Activated CD4-positive, alpha-beta memory T cell treated with anti-CD3 and anti-CD28 coated beads, Interleukin-2, amount 10 ng/mL, durations not matched to agents 7 days and 5 days (primary cell): Measurements from ENCODE around the gene PALD1. TPM values are rescaled to one million over a fixed set of nuclear protein-coding genes. Genes with fewer than 3 reads are reported as not detected.

Source experiments
- CTCF ChIA-PET: fragments of 350-600 bp; sonication (Branson Sonifier 250); formaldehyde crosslinking; loops from one replicate; lab custom pipeline; 2021; ENCODE audit warnings: antibody characterized with exemption, inconsistent platforms; lab: Charles Lee
- POLR2A ChIA-PET: fragments of 350-600 bp; sonication (Branson Sonifier 250); formaldehyde crosslinking; loops from one replicate; lab custom pipeline; 2021; ENCODE audit warnings: antibody characterized with exemption; lab: Charles Lee
- DNase-seq: peaks from one replicate; pipeline ENCODE4 v3.0.0-alpha.2; 2020
- H3K27ac Mint-ChIP-seq: one replicate; pipeline ENCODE4 v1.8.0; 2021; ENCODE audit warnings: mild to moderate bottlenecking, mixed read lengths
- H3K27me3 Mint-ChIP-seq: one replicate; pipeline ENCODE4 v1.8.0; 2021; ENCODE audit warnings: mixed read lengths
- H3K36me3 Mint-ChIP-seq: one replicate; pipeline ENCODE4 v1.8.0; 2021; ENCODE audit warnings: low read depth, mixed read lengths
- H3K4me1 Mint-ChIP-seq: one replicate; pipeline ENCODE4 v1.8.0; 2021; ENCODE audit warnings: mixed read lengths
- H3K4me3 Mint-ChIP-seq: one replicate; pipeline ENCODE4 v1.8.0; 2021; ENCODE audit warnings: mild to moderate bottlenecking, mixed read lengths
- H3K9me3 Mint-ChIP-seq: one replicate; pipeline ENCODE4 v1.8.0; 2021; ENCODE audit warnings: mixed read lengths
- total RNA-seq, 2 experiments: library from RNA; stranded (reverse); gene quantifications; one replicate each; pipeline ENCODE4 v1.2.3, GENCODE V29; 2021

The PALD1 gene
- total RNA-seq, 2 experiments from 2014 or later = 0.08 to 0.15 TPM

DNA sequence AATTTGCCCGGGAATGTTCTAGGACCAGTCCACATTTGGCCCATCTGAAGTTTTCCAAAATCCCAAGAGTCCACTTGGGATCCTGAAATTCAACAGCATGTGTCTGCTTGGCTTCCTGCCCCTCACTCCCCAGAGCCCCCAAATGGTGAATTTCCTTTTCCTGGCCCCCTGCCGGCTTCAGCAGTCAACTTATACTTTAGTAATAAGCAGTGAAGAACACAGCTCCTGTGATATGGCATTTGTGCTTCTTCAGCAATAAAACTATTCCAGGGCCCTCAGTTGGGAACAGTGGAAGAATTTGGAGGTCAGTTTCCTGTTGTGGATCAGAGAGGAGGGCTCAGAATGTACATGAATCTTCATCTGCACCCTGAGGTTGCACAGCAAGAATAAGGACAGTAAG, 72.9 kb downstream of the PALD1 start:
- Mint-ChIP-seq H3K27ac (no peak overlapping the region), H3K27me3 (peaks cover 5% of the 10 kb centered on the region), H3K36me3 (no peaks in the 10 kb centered on the region), H3K4me3 (no peak overlapping the region), H3K4me1 (no peaks in the 10 kb centered on the region), H3K9me3 (no peaks in the 10 kb centered on the region)
- POLR2A ChIA-PET = no interaction called here
- CTCF ChIA-PET = interaction anchor here (1.1 to 2.5 kb wide), 6 partner anchors 11 to 307 kb away, joined by 3 to 8 read pairs (median 6); no protein-coding TSS in a partner anchor
- no peak for DNase-seq

DNA sequence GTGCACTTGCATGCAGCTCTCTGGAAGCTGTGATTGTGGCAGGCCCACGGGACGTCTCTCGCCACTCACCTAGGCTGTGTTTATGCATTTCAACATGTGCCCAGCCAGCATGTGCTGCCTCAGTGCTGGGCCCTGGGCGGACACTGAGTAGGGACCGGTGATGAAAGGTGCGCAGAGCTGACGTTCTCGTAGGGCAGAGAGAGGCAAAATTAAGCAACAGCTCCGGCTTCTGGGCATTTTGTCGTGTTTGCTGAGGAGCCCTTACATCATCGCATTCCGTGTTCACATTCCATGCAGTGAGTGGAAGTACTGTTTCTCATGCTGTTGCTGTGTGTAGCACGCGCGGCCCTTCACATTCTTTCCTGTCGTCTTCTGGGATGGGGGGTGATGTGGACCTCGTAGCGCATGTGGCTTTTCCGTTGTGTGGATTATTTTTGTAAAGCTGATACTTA, 73.4 kb downstream of the PALD1 start:
- POLR2A ChIA-PET = no interaction called here

DNA sequence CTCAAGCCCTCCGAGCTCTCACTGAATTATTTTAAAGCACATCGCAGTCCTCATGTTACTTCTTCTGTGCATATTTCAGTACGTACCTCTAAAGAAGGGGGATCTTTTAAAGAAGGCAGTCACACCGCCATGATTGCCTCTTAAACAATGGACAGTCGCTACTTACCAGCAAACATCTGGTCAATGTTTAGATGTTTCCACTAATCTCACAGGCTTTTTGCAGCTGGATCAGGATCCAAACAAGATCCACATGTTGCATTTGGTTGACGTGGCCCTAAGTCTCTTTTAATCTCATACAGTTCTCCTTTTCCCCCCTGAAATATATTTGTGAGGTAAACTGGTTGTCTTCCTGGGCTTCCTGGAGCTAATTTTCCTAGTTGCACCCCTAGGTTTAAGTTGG, 74.0 kb downstream of the PALD1 start:
- DNase-seq = no peak
- H3K27me3 Mint-ChIP-seq = peaks cover 5% of the 10 kb centered on the region
- no peak overlapping the region for H3K27ac Mint-ChIP-seq
- H3K9me3 Mint-ChIP-seq = no peaks in the 10 kb centered on the region
- H3K36me3 Mint-ChIP-seq = no peaks in the 10 kb centered on the region
- H3K4me3 Mint-ChIP-seq = no peak overlapping the region
- ChIA-PET CTCF (interaction anchor here (0.8 to 2.5 kb wide), 2 partner anchors 204 to 206 kb away, joined by 3 to 6 read pairs; no protein-coding TSS in a partner anchor), POLR2A (no interaction called here)
- no peaks in the 10 kb centered on the region for H3K4me1 Mint-ChIP-seq

More for the DNA sequence above, 73.4 kb downstream of the PALD1 start:
- no peak overlapping the region for H3K4me3 Mint-ChIP-seq
- H3K4me1 Mint-ChIP-seq = no peaks in the 10 kb centered on the region
- H3K36me3 Mint-ChIP-seq = no peaks in the 10 kb centered on the region
- CTCF ChIA-PET = interaction anchor here (0.8 to 2.5 kb wide), 6 partner anchors 10 to 307 kb away, joined by 3 to 7 read pairs (median 5); no protein-coding TSS in a partner anchor
- H3K27me3 Mint-ChIP-seq = peaks cover 5% of the 10 kb centered on the region
- H3K27ac Mint-ChIP-seq = no peak overlapping the region
- no peak for DNase-seq
- no peaks in the 10 kb centered on the region for H3K9me3 Mint-ChIP-seq

DNA sequence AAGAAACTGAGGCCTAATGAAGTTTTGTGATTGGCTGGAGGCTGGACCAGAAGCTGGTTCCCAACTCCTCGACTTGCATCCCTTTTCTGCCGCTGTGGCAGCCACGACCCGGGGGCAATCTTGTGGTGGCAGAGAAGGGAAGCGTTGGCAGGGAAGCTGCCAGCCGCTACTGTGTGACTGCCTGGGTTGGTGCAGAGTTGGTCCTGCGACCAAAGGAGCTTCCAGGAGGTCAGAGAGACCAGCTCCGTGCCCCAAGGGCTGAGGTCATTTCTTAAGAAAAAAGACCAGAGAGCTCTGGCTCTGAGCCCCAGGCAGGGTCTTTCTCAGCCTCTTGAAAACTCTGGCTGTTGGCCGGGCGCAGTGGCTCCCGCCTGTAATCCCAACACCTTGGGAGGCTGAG, 76.8 kb downstream of the PALD1 start:
- DNase-seq = no peak
- CTCF ChIA-PET = no interaction called here
- no peaks in the 10 kb centered on the region for H3K9me3 Mint-ChIP-seq
- no peak overlapping the region for H3K4me3 Mint-ChIP-seq
- peaks cover 14% of the 10 kb centered on the region for H3K4me1 Mint-ChIP-seq
- no peak overlapping the region for H3K27ac Mint-ChIP-seq
- H3K27me3 Mint-ChIP-seq = peaks cover 7% of the 10 kb centered on the region
- no peaks in the 10 kb centered on the region for H3K36me3 Mint-ChIP-seq
- POLR2A ChIA-PET = interaction anchor here (0.8 kb wide), 1 partner anchor 266 kb away, joined by 3 read pairs; no protein-coding TSS in a partner anchor

DNA sequence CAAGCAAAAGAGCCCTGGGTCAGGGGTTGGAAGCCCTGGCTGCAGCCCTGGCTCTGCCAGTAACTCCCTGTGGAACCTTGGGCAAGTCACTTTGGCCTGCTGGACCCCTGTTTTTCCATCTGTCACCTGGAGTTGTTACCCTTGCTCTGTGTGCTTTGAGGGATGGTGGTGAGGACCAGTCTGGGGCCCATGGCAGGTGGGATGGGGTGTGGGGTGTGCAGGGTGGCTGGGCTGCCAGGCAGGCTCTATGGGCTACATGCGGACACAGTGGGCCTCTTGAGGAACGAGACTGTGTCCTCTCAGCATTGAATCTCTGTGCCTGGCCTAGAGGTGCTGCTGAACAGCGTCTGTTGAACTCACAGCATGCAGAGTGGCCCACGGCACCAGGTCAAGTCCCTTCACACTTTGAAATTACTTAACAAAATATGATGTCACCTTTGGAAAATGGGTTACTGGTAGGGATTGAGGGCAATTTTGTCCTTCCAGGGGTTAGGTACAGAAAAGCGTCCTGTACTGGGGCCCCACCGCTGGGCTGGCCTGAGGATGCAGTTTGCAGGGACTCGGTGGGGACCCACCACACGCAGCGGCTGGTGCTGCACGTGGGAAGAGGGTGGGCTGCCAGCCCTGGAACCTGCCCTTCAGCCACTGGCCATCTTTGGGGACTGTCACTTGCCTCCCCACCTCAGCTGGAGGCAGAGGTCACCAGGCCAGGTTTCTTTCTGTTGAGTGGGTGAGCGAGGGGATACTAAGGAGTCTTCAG, 78.7 kb downstream of the PALD1 start:
- H3K27me3 Mint-ChIP-seq = peaks cover 5% of the 10 kb centered on the region
- H3K4me1 Mint-ChIP-seq = peaks cover 14% of the 10 kb centered on the region
- H3K4me3 Mint-ChIP-seq = no peak overlapping the region
- no peak for DNase-seq
- H3K36me3 Mint-ChIP-seq = no peaks in the 10 kb centered on the region
- no peak overlapping the region for H3K27ac Mint-ChIP-seq
- no peaks in the 10 kb centered on the region for H3K9me3 Mint-ChIP-seq
- POLR2A ChIA-PET = no interaction called here
- CTCF ChIA-PET = no interaction called here

DNA sequence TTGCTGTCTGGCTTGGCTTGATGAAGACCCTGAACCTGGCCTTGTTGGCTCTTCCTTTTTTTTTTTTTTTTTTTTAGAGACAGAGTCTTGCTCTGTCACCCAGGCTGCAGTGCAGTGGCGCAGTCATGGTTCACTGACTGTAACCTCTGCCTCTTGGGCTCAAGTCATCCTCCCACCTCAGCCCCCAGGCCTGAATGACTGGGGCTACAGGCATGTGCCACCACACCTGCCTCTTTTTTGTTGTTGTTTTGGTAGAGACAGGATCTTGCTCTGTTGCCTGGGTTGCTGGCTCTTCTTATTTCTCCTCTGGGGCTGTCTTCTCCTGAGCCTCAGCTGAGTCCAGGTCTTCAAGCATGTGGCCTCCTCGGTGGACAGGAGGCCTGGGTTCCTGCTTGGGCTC, 79.3 kb downstream of the PALD1 start:
- ChIA-PET CTCF (interaction anchor here (3.2 kb wide), 1 partner anchor 44 kb away, joined by 14 read pairs; the partner anchor contains the start of gene PRF1), POLR2A (no interaction called here)
- Mint-ChIP-seq H3K9me3 (no peaks in the 10 kb centered on the region), H3K27me3 (peaks cover 5% of the 10 kb centered on the region), H3K4me3 (no peak overlapping the region), H3K4me1 (peaks cover 14% of the 10 kb centered on the region), H3K27ac (no peak overlapping the region), H3K36me3 (no peaks in the 10 kb centered on the region)
- DNase-seq = no peak

DNA sequence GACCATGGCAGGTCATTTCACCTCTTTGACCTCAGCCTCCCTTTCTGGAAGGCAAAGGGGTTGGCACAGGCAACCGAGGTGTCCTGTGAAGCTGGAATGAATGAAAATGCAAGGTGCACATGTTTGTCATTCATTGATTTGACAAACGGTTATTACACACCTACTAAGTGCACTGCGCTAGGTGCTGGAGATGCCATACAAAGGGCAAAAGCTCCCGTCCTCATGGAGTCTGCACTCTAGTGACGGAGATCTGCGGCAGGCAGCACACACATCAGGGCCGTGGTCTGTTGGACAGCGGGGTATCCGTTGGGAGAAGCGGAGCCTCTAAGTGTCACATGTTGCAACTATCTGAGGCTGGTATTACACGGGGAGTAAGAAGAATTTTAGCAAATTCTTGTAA, 79.7 kb downstream of the PALD1 start:
- POLR2A ChIA-PET = interaction anchor here (0.8 to 1.9 kb wide), 2 partner anchors 18 to 20 kb away, joined by 3 to 6 read pairs; no protein-coding TSS in a partner anchor
- DNase-seq = no peak
- no peak overlapping the region for H3K27ac Mint-ChIP-seq
- H3K9me3 Mint-ChIP-seq = no peaks in the 10 kb centered on the region
- CTCF ChIA-PET = interaction anchor here (0.9 to 3.2 kb wide), 14 partner anchors 9 to 321 kb away, joined by 3 to 18 read pairs (median 6); partner anchors contain the start of gene PRF1
- peaks cover 2% of the 10 kb centered on the region for H3K27me3 Mint-ChIP-seq
- H3K4me3 Mint-ChIP-seq = no peak overlapping the region
- H3K4me1 Mint-ChIP-seq = peaks cover 17% of the 10 kb centered on the region
- H3K36me3 Mint-ChIP-seq = no peaks in the 10 kb centered on the region

DNA sequence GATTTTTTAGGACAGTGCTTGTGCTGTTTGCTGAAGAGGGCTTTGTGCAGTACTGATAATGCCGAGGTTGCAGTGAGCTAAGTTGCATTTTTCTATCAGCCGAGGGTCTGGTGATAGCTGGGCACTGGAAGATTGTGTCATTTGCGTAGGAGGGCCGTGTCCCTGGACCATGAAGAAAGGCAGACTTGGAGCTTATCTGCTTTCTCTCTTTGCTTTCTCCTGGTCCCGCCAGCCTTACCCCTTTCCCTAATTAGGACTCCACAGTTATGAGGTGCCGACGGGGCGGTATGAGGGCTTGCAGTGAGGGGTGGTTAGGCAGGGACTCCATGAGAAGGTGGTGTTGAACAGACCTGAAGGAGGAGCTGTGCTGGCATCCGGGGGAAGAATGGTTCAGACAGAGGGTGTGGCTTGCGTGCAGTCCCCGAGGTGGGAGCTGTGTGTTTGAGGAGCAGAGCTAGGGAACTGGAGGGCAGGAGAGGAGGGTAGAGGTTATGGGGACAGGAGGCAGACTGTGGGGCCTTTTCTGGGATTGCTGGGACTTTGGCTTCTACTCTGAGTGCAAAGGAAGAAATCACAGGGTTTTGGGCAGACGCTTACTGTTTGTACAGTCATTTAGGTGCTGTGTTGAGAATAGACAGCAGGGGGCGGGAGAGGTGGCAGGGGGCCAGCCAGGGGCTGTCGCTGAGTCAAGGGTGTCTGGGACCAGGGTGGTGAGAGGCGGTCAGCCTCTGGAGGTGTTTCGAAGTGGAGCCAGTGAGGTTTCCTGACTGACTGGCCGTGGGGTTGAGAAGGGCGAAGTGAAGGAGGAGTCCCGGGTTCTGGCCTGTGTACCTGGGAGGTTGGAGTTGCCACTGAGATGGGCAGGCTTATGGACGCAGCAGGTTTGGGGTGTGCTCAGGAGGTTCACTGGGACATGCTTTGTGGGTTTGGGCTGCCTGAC, 80.6 kb downstream of the PALD1 start:
- H3K4me3 Mint-ChIP-seq = peak overlapping the region; percentile 71
- peaks cover 20% of the 10 kb centered on the region for H3K4me1 Mint-ChIP-seq
- peaks cover 2% of the 10 kb centered on the region for H3K27me3 Mint-ChIP-seq
- no peaks in the 10 kb centered on the region for H3K36me3 Mint-ChIP-seq
- DNase-seq = peak; percentile 74
- POLR2A ChIA-PET = interaction anchor here (0.8 to 1.9 kb wide), 4 partner anchors 17 to 43 kb away, joined by 3 to 6 read pairs (median 4); no protein-coding TSS in a partner anchor
- no peaks in the 10 kb centered on the region for H3K9me3 Mint-ChIP-seq
- peak overlapping the region; percentile 65 for H3K27ac Mint-ChIP-seq
- CTCF ChIA-PET = interaction anchor here (0.6 to 3.2 kb wide), 26 partner anchors 9 to 320 kb away, joined by 3 to 18 read pairs (median 4); partner anchors contain the start of gene PRF1

DNA sequence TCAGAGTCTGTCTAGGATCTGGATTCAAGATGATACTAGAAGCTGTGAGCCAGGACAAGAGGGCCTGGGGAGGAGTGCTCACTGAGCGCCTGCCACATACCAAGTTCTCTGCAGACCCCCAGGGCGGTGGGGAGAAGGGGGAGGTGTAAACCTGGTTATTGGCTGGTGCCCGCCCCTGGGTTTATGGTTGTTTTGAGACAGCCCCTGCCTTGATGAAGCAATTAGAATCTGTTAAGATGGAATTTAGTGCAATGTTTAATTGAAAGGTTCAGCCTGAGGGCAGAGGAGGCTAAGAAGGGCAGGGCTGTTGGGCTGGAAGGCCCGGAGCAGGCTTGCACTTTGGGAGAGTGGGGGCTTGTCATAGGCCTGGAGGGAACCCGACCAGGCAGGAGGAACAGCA, 81.3 kb downstream of the PALD1 start:
- H3K4me1 Mint-ChIP-seq = peaks cover 20% of the 10 kb centered on the region
- H3K9me3 Mint-ChIP-seq = no peaks in the 10 kb centered on the region
- no peak for DNase-seq
- no peak overlapping the region for H3K4me3 Mint-ChIP-seq
- no peaks in the 10 kb centered on the region for H3K36me3 Mint-ChIP-seq
- ChIA-PET CTCF (interaction anchor here (0.6 to 3.2 kb wide), 7 partner anchors 11 to 199 kb away, joined by 3 to 18 read pairs (median 13); partner anchors contain the start of gene PRF1), POLR2A (interaction anchor here (1.1 to 1.9 kb wide), 3 partner anchors 16 to 42 kb away, joined by 3 to 6 read pairs (median 4); no protein-coding TSS in a partner anchor)
- no peak overlapping the region for H3K27ac Mint-ChIP-seq
- H3K27me3 Mint-ChIP-seq = peaks cover 2% of the 10 kb centered on the region

DNA sequence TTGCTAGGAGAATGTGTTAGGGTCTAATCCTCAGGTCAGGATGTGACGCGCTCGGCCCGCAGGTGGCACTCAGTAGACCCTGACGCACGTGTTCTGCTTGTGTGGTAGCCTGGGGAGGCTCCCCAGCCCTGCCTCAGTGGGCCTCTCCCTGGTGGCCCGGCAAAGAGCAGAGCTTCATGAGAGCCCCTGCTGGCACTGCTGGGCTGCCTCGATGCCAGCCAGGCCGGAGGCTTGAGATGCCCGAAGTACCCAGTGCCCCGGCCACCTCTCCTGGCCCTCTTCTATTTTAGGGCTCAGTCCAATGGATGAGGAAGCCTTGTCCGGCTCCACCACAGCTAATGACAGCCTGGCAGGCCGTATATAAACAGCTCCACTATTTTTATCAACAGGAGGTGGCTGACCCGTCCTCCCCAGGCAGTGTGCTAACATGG, 82.0 kb downstream of the PALD1 start:
- CTCF ChIA-PET = interaction anchor here (1.1 to 3.2 kb wide), 6 partner anchors 11 to 198 kb away, joined by 3 to 18 read pairs (median 14); partner anchors contain the start of gene PRF1

DNA sequence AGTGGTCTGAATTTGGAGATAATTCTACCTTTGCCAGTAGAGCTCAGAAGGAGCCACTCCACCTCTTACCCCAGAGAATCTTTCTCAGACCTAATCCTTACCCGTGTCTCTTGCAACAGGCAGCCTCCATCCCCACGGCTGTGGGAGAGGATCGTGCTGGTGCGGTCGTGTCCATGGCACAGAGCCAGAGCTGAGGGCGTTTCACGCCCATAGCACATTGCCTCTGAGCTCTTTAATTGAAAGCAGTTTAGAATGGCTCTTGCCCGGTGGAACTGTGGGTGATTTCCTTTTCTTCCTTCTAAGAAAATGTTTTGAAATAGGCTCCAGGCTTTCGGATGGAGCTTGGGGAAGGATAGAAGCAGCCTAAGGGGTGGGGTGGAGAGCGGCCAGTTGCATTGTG, 82.5 kb downstream of the PALD1 start:
- Mint-ChIP-seq H3K27ac (no peak overlapping the region), H3K9me3 (no peaks in the 10 kb centered on the region), H3K4me3 (no peak overlapping the region), H3K4me1 (peaks cover 20% of the 10 kb centered on the region), H3K27me3 (peaks cover 2% of the 10 kb centered on the region), H3K36me3 (no peaks in the 10 kb centered on the region)
- POLR2A ChIA-PET = no interaction called here
- no peak for DNase-seq
- CTCF ChIA-PET = interaction anchor here (1.7 to 3.2 kb wide), 5 partner anchors 10 to 198 kb away, joined by 6 to 18 read pairs (median 14); partner anchors contain the start of gene PRF1

More for the DNA sequence above, 82.0 kb downstream of the PALD1 start:
- H3K36me3 Mint-ChIP-seq = no peaks in the 10 kb centered on the region
- H3K27ac Mint-ChIP-seq = no peak overlapping the region
- no peaks in the 10 kb centered on the region for H3K9me3 Mint-ChIP-seq
- no peak for DNase-seq
- no peak overlapping the region for H3K4me3 Mint-ChIP-seq
- peaks cover 20% of the 10 kb centered on the region for H3K4me1 Mint-ChIP-seq
- POLR2A ChIA-PET = interaction anchor here (1.1 kb wide), 1 partner anchor 31 kb away, joined by 3 read pairs; no protein-coding TSS in a partner anchor
- H3K27me3 Mint-ChIP-seq = peaks cover 2% of the 10 kb centered on the region

DNA sequence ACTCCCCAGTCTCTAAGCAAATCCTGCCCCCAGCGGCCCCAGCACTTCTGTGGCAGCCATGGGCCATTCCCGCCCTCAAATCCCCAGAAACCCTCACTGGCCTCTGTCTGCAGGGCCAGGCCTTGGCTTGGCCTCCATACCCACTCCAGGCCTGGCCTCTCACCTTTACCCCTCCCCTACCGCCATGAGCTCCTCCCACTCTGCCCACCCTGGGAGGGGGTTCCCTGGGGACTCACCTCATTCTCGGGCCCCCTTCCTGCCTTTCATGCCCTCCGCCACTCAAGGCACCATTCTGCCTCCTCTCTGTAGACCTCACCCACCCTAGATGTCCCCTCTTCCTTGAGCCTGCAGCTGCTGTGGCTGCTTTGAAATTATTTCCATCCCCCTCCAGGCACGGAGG, 83.0 kb downstream of the PALD1 start:
- ChIA-PET CTCF (interaction anchor here (1.7 to 2.8 kb wide), 2 partner anchors 11 to 197 kb away, joined by 6 to 13 read pairs; no protein-coding TSS in a partner anchor), POLR2A (no interaction called here)
- no peak overlapping the region for H3K27ac Mint-ChIP-seq
- H3K4me1 Mint-ChIP-seq = peaks cover 20% of the 10 kb centered on the region
- no peak overlapping the region for H3K4me3 Mint-ChIP-seq
- no peaks in the 10 kb centered on the region for H3K36me3 Mint-ChIP-seq
- H3K9me3 Mint-ChIP-seq = no peaks in the 10 kb centered on the region
- peaks cover 4% of the 10 kb centered on the region for H3K27me3 Mint-ChIP-seq
- no peak for DNase-seq
